KMS-11 (cell line): Measurements from ENCODE around the gene PIH1D2.

Experiments
- H2AFZ ChIP-seq: fragments of 200-600 bp; sonication (generic); 2 replicates; pipeline ENCODE4 v1.6.1; 2016; ENCODE audit warnings: antibody characterized with exemption, mixed run types, low read depth
- H3K27ac ChIP-seq: fragments of 200-600 bp; sonication (generic); 2 replicates; pipeline ENCODE4 v1.6.1; 2016; ENCODE audit warnings: mild to moderate bottlenecking, mixed run types
- H3K27me3 ChIP-seq: fragments of 200-600 bp; sonication (generic); 2 replicates; pipeline ENCODE4 v1.6.1; 2017; ENCODE audit warnings: mild to moderate bottlenecking, low read depth, mixed run types, moderate library complexity; ENCODE audit not compliant: insufficient read depth
- H3K36me3 ChIP-seq: fragments of 200-600 bp; sonication (generic); 2 replicates; pipeline ENCODE4 v1.6.1; 2017; ENCODE audit warnings: mild to moderate bottlenecking, mixed run types; ENCODE audit not compliant: insufficient read depth
- H3K4me1 ChIP-seq: fragments of 200-600 bp; sonication (generic); 2 replicates; pipeline ENCODE4 v1.6.1; 2016; ENCODE audit warnings: mild to moderate bottlenecking, low read depth, mixed run types; ENCODE audit not compliant: poor library complexity, severe bottlenecking
- H3K4me2 ChIP-seq: fragments of 200-600 bp; sonication (generic); 2 replicates; pipeline ENCODE4 v1.7.0; 2016; ENCODE audit warnings: mild to moderate bottlenecking, mixed run types
- H3K4me3 ChIP-seq: fragments of 200-600 bp; sonication (generic); IDR thresholded peaks from 2 replicates; pipeline ENCODE4 v1.6.1; 2017; ENCODE audit warnings: low read depth, low read length, mixed read lengths; ENCODE audit not compliant: insufficient read depth
- H3K79me2 ChIP-seq: fragments of 200-600 bp; sonication (generic); 2 replicates; pipeline ENCODE4 v1.6.1; 2016; ENCODE audit warnings: low read depth, mixed run types; ENCODE audit not compliant: insufficient read depth
- H3K9ac ChIP-seq: fragments of 200-600 bp; sonication (generic); 2 replicates; pipeline ENCODE4 v1.6.1; 2016; ENCODE audit warnings: mild to moderate bottlenecking, mixed run types
- H4K20me1 ChIP-seq: fragments of 200-600 bp; sonication (generic); 2 replicates; pipeline ENCODE4 v1.6.1; 2016; ENCODE audit warnings: mild to moderate bottlenecking, mixed run types; ENCODE audit not compliant: insufficient read depth
- CTCF ChIP-seq: fragments of 200-600 bp; sonication (generic); conservative IDR thresholded peaks from 2 replicates; pipeline ENCODE4 v1.6.1; 2017; ENCODE audit warnings: low read depth, mild to moderate bottlenecking, antibody characterized with exemption, low read length, moderate library complexity, mixed read lengths

Gene PIH1D2

GRCh38 chr11:112025707-112026106, 48.1 kb downstream of the PIH1D2 start:
- no peak for TF ChIP-seq CTCF
- Histone ChIP-seq H3K4me3 (no peak overlapping the region), H3K27ac (peak overlapping the region; percentile 85), H3K79me2 (no peaks in the 10 kb centered on the region; the same call in 1 of the 2 replicates), H3K9ac (peak overlapping the region; percentile 94), H4K20me1 (no peaks in the 10 kb centered on the region), H3K36me3 (no peaks in the 10 kb centered on the region), H3K4me2 (peak overlapping the region; percentile 36), H3K4me1 (peaks cover 14% of the 10 kb centered on the region), H3K27me3 (no peaks in the 10 kb centered on the region), H2AFZ (peak overlapping the region; percentile 84)

GRCh38 chr11:112024773-112025678, 48.8 kb downstream of the PIH1D2 start, which contains the start of gene DLAT:
Gene DLAT, plus strand, starts transcription at chr11:112025408. Its CDS starts 65 bp downstream, at chr11:112025473.
- H3K27ac ChIP-seq = peak within 1 kb of the TSS; percentile 85
- peaks cover 14% of the 10 kb centered on the region for H3K4me1 ChIP-seq
- H3K4me3 ChIP-seq = no peak within 1 kb of the TSS
- no peaks in the 10 kb centered on the region for H3K36me3 ChIP-seq
- H3K9ac ChIP-seq = peak within 1 kb of the TSS; percentile 94
- H3K4me2 ChIP-seq = peak within 1 kb of the TSS; percentile 89
- TF ChIP-seq CTCF = no peak
- H3K79me2 ChIP-seq = no peaks in the 10 kb centered on the region; the same call in 1 of the 2 replicates
- peak within 1 kb of the TSS; percentile 84 for H2AFZ ChIP-seq
- H3K27me3 ChIP-seq = no peaks in the 10 kb centered on the region
- no peaks in the 10 kb centered on the region for H4K20me1 ChIP-seq

GRCh38 chr11:112024178-112024772, 49.5 kb downstream of the PIH1D2 start:
- H2AFZ ChIP-seq = peak overlapping the region; percentile 84

GRCh38 chr11:112023104-112023503, 50.7 kb downstream of the PIH1D2 start:
- Histone ChIP-seq H3K79me2 (no peaks in the 10 kb centered on the region; the same call in 1 of the 2 replicates), H4K20me1 (no peaks in the 10 kb centered on the region), H3K4me3 (no peak overlapping the region), H3K36me3 (no peaks in the 10 kb centered on the region), H2AFZ (no peak overlapping the region), H3K4me2 (no peak overlapping the region), H3K9ac (no peak overlapping the region), H3K4me1 (peaks cover 19% of the 10 kb centered on the region), H3K27ac (no peak overlapping the region), H3K27me3 (no peaks in the 10 kb centered on the region)
- TF ChIP-seq CTCF = no peak

More at GRCh38 chr11:112024178-112024772, 49.5 kb downstream of the PIH1D2 start:
- peak overlapping the region; percentile 85 for H3K27ac ChIP-seq
- H3K79me2 ChIP-seq = no peaks in the 10 kb centered on the region; the same call in 1 of the 2 replicates
- H3K4me2 ChIP-seq = peak overlapping the region; percentile 89
- peaks cover 14% of the 10 kb centered on the region for H3K4me1 ChIP-seq
- H3K4me3 ChIP-seq = no peak overlapping the region
- no peaks in the 10 kb centered on the region for H4K20me1 ChIP-seq
- H3K27me3 ChIP-seq = no peaks in the 10 kb centered on the region
- H3K9ac ChIP-seq = peak overlapping the region; percentile 94
- no peaks in the 10 kb centered on the region for H3K36me3 ChIP-seq
- no peak for TF ChIP-seq CTCF
